ENCODE measurements around the gene SLC9A9. TPM values are rescaled to one million over a fixed set of nuclear protein-coding genes. Genes with fewer than 3 reads are reported as not detected.

Gene SLC9A9
- 0.19 to 0.45 TPM (median 0.34 TPM) in 5 replicates for total RNA-seq (2022; extraction: Qiagen RNA extraction)

GRCh38 chr3:143847787-143848631 lies at the start of gene SLC9A9:
SLC9A9 (minus strand) TSS chr3:143848468; CDS start chr3:143848322, 146 bp downstream.

Other genes with a start within 250 kb of the SLC9A9 start
- 5.4 to 7.3 TPM (median 6.0 TPM) in 5 replicates for gene DIPK2A, start 123.4 kb upstream of the SLC9A9 start, total RNA-seq (2022; extraction: Qiagen RNA extraction)